Activated CD4-positive, alpha-beta memory T cell treated with anti-CD3 and anti-CD28 coated beads, Interleukin-2, amount 10 ng/mL, durations not matched to agents 7 days and 5 days (primary cell): Measurements from ENCODE around the gene KCNQ1. TPM values are rescaled to one million over a fixed set of nuclear protein-coding genes. Genes with fewer than 3 reads are reported as not detected.

Source experiments
- CTCF ChIA-PET: fragments of 350-600 bp; sonication (Branson Sonifier 250); formaldehyde crosslinking; loops from one replicate; lab custom pipeline; 2021; ENCODE audit warnings: antibody characterized with exemption, inconsistent platforms; lab: Charles Lee
- POLR2A ChIA-PET: fragments of 350-600 bp; sonication (Branson Sonifier 250); formaldehyde crosslinking; loops from one replicate; lab custom pipeline; 2021; ENCODE audit warnings: antibody characterized with exemption; lab: Charles Lee
- DNase-seq: peaks from one replicate; pipeline ENCODE4 v3.0.0-alpha.2; 2020
- H3K27ac Mint-ChIP-seq: one replicate; pipeline ENCODE4 v1.8.0; 2021; ENCODE audit warnings: mild to moderate bottlenecking, mixed read lengths
- H3K27me3 Mint-ChIP-seq: one replicate; pipeline ENCODE4 v1.8.0; 2021; ENCODE audit warnings: mixed read lengths
- H3K36me3 Mint-ChIP-seq: one replicate; pipeline ENCODE4 v1.8.0; 2021; ENCODE audit warnings: low read depth, mixed read lengths
- H3K4me1 Mint-ChIP-seq: one replicate; pipeline ENCODE4 v1.8.0; 2021; ENCODE audit warnings: mixed read lengths
- H3K4me3 Mint-ChIP-seq: one replicate; pipeline ENCODE4 v1.8.0; 2021; ENCODE audit warnings: mild to moderate bottlenecking, mixed read lengths
- H3K9me3 Mint-ChIP-seq: one replicate; pipeline ENCODE4 v1.8.0; 2021; ENCODE audit warnings: mixed read lengths
- total RNA-seq, 2 experiments: library from RNA; stranded (reverse); gene quantifications; one replicate each; pipeline ENCODE4 v1.2.3, GENCODE V29; 2021

The KCNQ1 gene
- total RNA-seq, 2 experiments from 2014 or later, result 14.8 to 15.0 TPM

DNA sequence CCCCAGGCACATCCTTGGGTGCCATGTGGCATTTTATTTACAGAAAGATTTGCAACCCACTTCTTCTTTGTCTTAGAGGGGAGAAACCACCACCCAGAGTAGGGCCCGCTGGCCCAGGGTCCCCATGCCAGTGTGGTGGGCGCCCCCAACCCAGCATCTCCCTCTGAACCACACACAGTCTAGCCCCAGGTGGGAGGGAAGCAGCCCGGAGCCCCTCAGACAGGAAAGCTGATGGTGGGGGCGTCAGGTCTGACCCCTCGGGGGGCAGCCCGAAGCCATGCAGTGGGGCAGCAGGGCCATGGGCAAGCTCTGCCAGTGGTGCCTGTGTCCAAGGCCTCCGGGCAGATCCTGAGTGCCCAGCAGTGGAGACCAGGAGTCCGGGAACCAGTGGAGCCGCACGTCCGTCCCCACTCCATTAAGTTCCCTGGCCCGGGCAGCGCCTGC lies 12.2 kb upstream of the KCNQ1 start:
- POLR2A ChIA-PET, result no interaction called here

DNA sequence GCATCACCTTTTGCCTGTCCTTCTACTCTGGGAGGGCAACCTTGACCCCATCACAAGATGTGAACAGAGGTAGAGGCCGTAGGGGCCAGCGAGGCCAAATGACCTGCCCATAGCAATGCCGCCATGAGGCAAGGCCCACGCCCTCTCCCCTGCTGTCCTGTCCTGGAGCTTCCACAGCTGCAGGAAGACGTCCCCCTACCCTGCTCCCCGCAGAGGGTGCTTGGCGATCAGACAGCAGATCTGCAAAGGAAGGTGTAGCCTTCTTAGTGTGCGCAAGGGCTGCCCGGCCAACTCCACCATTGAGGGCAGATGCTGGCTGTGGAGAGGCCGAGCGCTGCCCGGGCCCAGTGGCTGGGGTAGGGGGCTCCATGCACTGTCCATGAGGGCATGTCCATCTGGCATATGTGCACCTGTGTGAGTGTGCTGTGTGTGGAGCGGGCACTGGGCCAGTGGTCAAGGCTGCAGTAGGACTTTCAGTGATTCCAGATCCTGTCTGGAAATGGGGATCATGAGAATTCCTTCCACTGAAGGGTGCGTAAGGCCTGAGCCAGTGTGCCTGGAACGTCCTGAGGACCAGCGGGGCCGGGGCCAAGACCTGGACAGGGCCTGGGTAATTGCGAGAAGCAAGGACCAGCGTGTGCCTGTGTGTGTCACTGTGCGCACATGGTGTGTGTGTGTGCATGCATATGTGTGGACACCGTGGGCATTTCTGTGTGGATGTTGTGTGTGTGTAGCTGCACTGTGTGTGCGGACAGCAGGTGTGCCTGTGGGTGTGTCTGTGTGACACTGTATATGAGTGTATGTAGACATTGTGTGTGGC lies 11.5 kb upstream of the KCNQ1 start:
- no peak overlapping the region for H3K27ac Mint-ChIP-seq
- H3K4me1 Mint-ChIP-seq, result no peaks in the 10 kb centered on the region
- H3K9me3 Mint-ChIP-seq, result no peaks in the 10 kb centered on the region
- H3K4me3 Mint-ChIP-seq, result no peak overlapping the region
- H3K36me3 Mint-ChIP-seq, result no peaks in the 10 kb centered on the region
- DNase-seq, result no peak
- ChIA-PET CTCF (no interaction called here), POLR2A (no interaction called here)
- no peaks in the 10 kb centered on the region for H3K27me3 Mint-ChIP-seq

More for the DNA sequence above, 12.2 kb upstream of the KCNQ1 start:
- Mint-ChIP-seq H3K4me3 (no peak overlapping the region), H3K9me3 (no peaks in the 10 kb centered on the region), H3K27ac (no peak overlapping the region), H3K4me1 (no peaks in the 10 kb centered on the region), H3K36me3 (no peaks in the 10 kb centered on the region), H3K27me3 (no peaks in the 10 kb centered on the region)
- CTCF ChIA-PET, result no interaction called here
- no peak for DNase-seq

GRCh38 chr11:2434008-2434407 lies 10.8 kb upstream of the KCNQ1 start:
- CTCF ChIA-PET, result no interaction called here
- H3K27me3 Mint-ChIP-seq, result no peaks in the 10 kb centered on the region
- H3K9me3 Mint-ChIP-seq, result no peaks in the 10 kb centered on the region
- H3K27ac Mint-ChIP-seq, result no peak overlapping the region
- no peak for DNase-seq
- POLR2A ChIA-PET, result no interaction called here
- H3K36me3 Mint-ChIP-seq, result no peaks in the 10 kb centered on the region
- no peak overlapping the region for H3K4me3 Mint-ChIP-seq
- H3K4me1 Mint-ChIP-seq, result no peaks in the 10 kb centered on the region

DNA sequence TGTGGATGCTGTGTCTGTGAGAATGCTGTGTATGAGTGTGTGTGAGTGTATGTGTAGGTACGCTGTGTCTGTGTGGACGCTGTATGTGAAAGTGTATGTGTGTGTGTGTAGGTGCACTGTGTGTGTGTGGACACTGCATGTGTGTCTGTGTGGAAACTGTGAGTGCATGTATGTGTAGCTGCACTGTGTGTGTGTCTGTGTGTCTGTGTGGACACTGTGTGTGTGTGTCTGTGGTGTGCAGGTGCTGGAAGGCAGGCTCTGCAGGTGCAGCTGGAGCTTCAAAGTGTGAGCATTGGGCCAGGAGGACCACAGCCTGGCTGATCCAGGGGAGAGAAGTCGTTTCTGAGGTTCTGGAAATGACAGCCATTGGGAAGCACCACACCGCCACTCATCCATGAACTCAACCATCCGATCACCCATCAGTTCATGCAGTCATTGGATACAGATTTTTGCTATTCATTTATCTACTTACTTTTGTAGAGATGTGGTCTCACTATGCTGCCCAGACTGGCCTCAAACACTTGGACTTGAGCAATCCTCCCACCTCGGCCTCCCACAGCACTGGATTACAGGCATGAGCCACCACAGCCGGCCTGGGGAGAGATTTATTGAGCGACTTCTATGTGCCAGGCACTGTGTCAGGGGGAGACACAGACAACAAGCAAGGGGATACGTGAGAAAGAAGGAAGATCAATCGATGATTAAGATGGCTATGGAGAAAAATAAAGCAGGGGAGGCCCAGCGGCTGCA lies 10.1 kb upstream of the KCNQ1 start:
- Mint-ChIP-seq H3K4me3 (no peak overlapping the region), H3K27me3 (no peaks in the 10 kb centered on the region), H3K4me1 (no peaks in the 10 kb centered on the region), H3K36me3 (no peaks in the 10 kb centered on the region), H3K27ac (no peak overlapping the region), H3K9me3 (no peaks in the 10 kb centered on the region)
- POLR2A ChIA-PET, result no interaction called here
- DNase-seq, result no peak
- CTCF ChIA-PET, result no interaction called here

GRCh38 chr11:2435288-2436012 lies 9.4 kb upstream of the KCNQ1 start:
- Mint-ChIP-seq H3K27me3 (no peaks in the 10 kb centered on the region), H3K27ac (no peak overlapping the region), H3K4me1 (no peaks in the 10 kb centered on the region), H3K9me3 (no peaks in the 10 kb centered on the region), H3K36me3 (no peaks in the 10 kb centered on the region), H3K4me3 (no peak overlapping the region)
- POLR2A ChIA-PET, result no interaction called here
- DNase-seq, result no peak
- CTCF ChIA-PET, result no interaction called here

DNA sequence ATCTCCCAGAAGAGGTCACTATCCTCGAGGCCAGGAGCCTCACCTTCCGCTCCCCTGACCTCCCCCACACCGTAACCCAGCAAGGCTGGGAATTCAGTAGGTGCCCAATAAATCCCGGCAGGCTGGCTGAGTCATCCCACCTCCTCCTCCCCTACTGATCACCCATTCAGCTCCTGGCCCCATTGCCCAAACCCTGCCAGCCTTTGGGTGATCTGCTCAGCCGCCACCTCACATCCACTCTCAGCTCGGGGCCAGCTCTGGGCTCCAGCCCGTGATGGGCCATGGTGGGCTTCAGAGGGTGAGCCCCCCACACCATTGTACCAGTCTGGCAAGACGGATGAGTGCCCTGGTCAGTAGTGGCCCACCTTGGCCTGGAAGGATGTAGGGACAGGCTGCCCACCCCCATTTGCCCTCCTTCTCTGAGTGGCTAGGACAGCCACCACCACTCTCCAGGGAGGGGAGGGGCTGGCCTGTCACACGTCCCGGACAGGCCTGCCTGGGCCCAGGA lies 8.7 kb upstream of the KCNQ1 start:
- Mint-ChIP-seq H3K4me3 (no peak overlapping the region), H3K27ac (no peak overlapping the region), H3K4me1 (peaks cover 3% of the 10 kb centered on the region), H3K36me3 (no peaks in the 10 kb centered on the region), H3K27me3 (no peaks in the 10 kb centered on the region), H3K9me3 (no peaks in the 10 kb centered on the region)
- no peak for DNase-seq
- ChIA-PET CTCF (no interaction called here), POLR2A (no interaction called here)

GRCh38 chr11:2436521-2437031 lies 8.2 kb upstream of the KCNQ1 start:
- Mint-ChIP-seq H3K9me3 (no peaks in the 10 kb centered on the region), H3K27ac (no peak overlapping the region), H3K4me1 (peaks cover 3% of the 10 kb centered on the region), H3K36me3 (no peaks in the 10 kb centered on the region), H3K4me3 (no peak overlapping the region), H3K27me3 (no peaks in the 10 kb centered on the region)
- DNase-seq, result no peak
- CTCF ChIA-PET, result no interaction called here
- POLR2A ChIA-PET, result interaction anchor here (0.6 kb wide), 1 partner anchor 191 kb away, joined by 3 read pairs; no protein-coding TSS in a partner anchor

DNA sequence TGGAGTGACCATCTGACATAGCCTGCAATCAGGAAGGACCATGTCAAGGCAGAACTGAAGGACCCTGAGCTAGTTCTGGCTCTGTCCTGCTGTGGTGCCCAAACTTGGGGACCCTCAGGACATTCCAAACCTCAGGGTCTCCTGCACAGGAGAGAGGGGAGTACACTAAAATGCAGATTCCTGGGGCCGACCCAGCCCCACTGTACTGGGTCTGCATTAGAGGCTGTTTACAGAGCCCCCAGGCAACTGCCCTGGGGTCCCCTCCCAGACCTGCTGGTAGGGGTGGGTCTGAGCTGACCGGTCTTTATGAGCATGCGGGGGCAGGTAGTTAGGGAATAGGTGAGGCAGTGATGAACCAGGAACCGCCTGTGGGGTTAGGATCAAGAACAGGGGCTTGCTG lies 7.3 kb upstream of the KCNQ1 start:
- POLR2A ChIA-PET, result no interaction called here
- Mint-ChIP-seq H3K27ac (no peak overlapping the region), H3K4me3 (no peak overlapping the region), H3K4me1 (peaks cover 3% of the 10 kb centered on the region), H3K9me3 (no peaks in the 10 kb centered on the region), H3K27me3 (peaks cover 3% of the 10 kb centered on the region), H3K36me3 (no peaks in the 10 kb centered on the region)
- no peak for DNase-seq
- CTCF ChIA-PET, result no interaction called here

DNA sequence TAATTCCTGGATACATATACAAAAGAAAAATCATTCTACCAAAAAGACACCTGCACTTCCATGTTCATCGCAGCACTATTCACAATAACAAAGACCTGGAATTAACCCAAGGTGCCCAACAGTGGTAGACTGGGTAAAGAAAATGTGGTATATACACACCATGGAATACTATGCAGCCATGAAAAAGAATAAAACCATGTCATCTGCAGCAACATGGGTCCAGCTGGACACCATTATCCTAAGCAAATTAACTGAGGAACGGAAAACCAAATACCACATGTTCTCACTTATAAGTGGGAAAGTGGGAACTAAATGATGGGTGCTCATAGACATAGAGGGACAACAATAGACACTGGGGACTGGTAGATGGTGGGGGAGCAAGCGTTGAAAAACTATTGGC lies 5.0 kb upstream of the KCNQ1 start:
- DNase-seq, result no peak
- peaks cover 10% of the 10 kb centered on the region for H3K4me1 Mint-ChIP-seq
- H3K4me3 Mint-ChIP-seq, result no peak overlapping the region
- H3K9me3 Mint-ChIP-seq, result no peaks in the 10 kb centered on the region
- H3K36me3 Mint-ChIP-seq, result no peaks in the 10 kb centered on the region
- CTCF ChIA-PET, result no interaction called here
- POLR2A ChIA-PET, result no interaction called here
- no peak overlapping the region for H3K27ac Mint-ChIP-seq
- peaks cover 12% of the 10 kb centered on the region for H3K27me3 Mint-ChIP-seq

- Mint-ChIP-seq H3K27ac (no peak overlapping the region), H3K4me1 (peaks cover 14% of the 10 kb centered on the region), H3K36me3 (no peaks in the 10 kb centered on the region), H3K27me3 (peaks cover 14% of the 10 kb centered on the region), H3K4me3 (no peak overlapping the region), H3K9me3 (no peaks in the 10 kb centered on the region)
- ChIA-PET POLR2A (no interaction called here), CTCF (no interaction called here)
- no peak for DNase-seq
These were observed 4.2 kb upstream of the KCNQ1 start for GRCh38 chr11:2440646-2441045.

- H3K27ac Mint-ChIP-seq, result no peak overlapping the region
- H3K36me3 Mint-ChIP-seq, result no peaks in the 10 kb centered on the region
- no peak for DNase-seq
- CTCF ChIA-PET, result no interaction called here
- H3K9me3 Mint-ChIP-seq, result no peaks in the 10 kb centered on the region
- POLR2A ChIA-PET, result no interaction called here
- peaks cover 18% of the 10 kb centered on the region for H3K4me1 Mint-ChIP-seq
- peaks cover 14% of the 10 kb centered on the region for H3K27me3 Mint-ChIP-seq
- no peak overlapping the region for H3K4me3 Mint-ChIP-seq
These were observed 3.6 kb upstream of the KCNQ1 start for GRCh38 chr11:2441171-2441570.

GRCh38 chr11:2442589-2442988 lies 2.2 kb upstream of the KCNQ1 start:
- H3K27me3 Mint-ChIP-seq, result peaks cover 14% of the 10 kb centered on the region
- no peaks in the 10 kb centered on the region for H3K9me3 Mint-ChIP-seq
- ChIA-PET POLR2A (interaction anchor here (1.1 kb wide), 1 partner anchor 12 kb away, joined by 3 read pairs; no protein-coding TSS in a partner anchor), CTCF (no interaction called here)
- H3K27ac Mint-ChIP-seq, result no peak overlapping the region
- H3K4me1 Mint-ChIP-seq, result peaks cover 28% of the 10 kb centered on the region
- no peak overlapping the region for H3K4me3 Mint-ChIP-seq
- H3K36me3 Mint-ChIP-seq, result no peaks in the 10 kb centered on the region
- DNase-seq, result no peak

- no peaks in the 10 kb centered on the region for H3K9me3 Mint-ChIP-seq
- H3K27ac Mint-ChIP-seq, result no peak overlapping the region
- peak overlapping the region; percentile 41 for H3K4me3 Mint-ChIP-seq
- no peak for DNase-seq
- peaks cover 14% of the 10 kb centered on the region for H3K27me3 Mint-ChIP-seq
- POLR2A ChIA-PET, result interaction anchor here (2.3 kb wide), 1 partner anchor 24 kb away, joined by 10 read pairs; no protein-coding TSS in a partner anchor
- H3K4me1 Mint-ChIP-seq, result peaks cover 34% of the 10 kb centered on the region
- no peaks in the 10 kb centered on the region for H3K36me3 Mint-ChIP-seq
- CTCF ChIA-PET, result no interaction called here
These were observed 1.4 kb upstream of the KCNQ1 start for GRCh38 chr11:2443406-2443805.
